ENCODE data around the gene PPP3CA.
"Not testable (repeated sequence)": the region's sequence is repeated elsewhere in the genome, so short reads cannot be mapped to it uniquely, and the experiment has no call there.

The PPP3CA gene

GRCh38 chr4:101244349-101244748 lies 103.0 kb downstream of the PPP3CA start:
- DNase-seq, result no peak

- DNase-seq, result no peak
Observed at GRCh38 chr4:101242441-101242840, 104.9 kb downstream of the PPP3CA start.

- no peak for DNase-seq
Observed at GRCh38 chr4:101240099-101240498, 107.2 kb downstream of the PPP3CA start.

- no peak for DNase-seq
Observed at GRCh38 chr4:101239665-101240064, 107.7 kb downstream of the PPP3CA start.

- DNase-seq, result no peak
Observed at GRCh38 chr4:101238706-101239105, 108.6 kb downstream of the PPP3CA start.

GRCh38 chr4:101237773-101238172 lies 109.6 kb downstream of the PPP3CA start:
- no peak for DNase-seq

GRCh38 chr4:101236097-101236496 lies 111.2 kb downstream of the PPP3CA start:
- no peak for DNase-seq

- DNase-seq, result not testable (repeated sequence)
Observed at GRCh38 chr4:101234141-101234540, 113.2 kb downstream of the PPP3CA start.

GRCh38 chr4:101232074-101232776 lies 115.1 kb downstream of the PPP3CA start:
- peak; percentile 16 for DNase-seq

- no peak for DNase-seq
Observed at GRCh38 chr4:101230801-101231426, 116.4 kb downstream of the PPP3CA start.

- no peak for DNase-seq
Observed at GRCh38 chr4:101229116-101229515, 118.2 kb downstream of the PPP3CA start.

GRCh38 chr4:101227715-101228114 lies 119.6 kb downstream of the PPP3CA start:
- no peak for DNase-seq

- DNase-seq, result no peak
Observed at GRCh38 chr4:101224358-101225218, 122.7 kb downstream of the PPP3CA start.

- no peak for DNase-seq
Observed at GRCh38 chr4:101222156-101222845, 125.0 kb downstream of the PPP3CA start.

GRCh38 chr4:101221294-101221693 lies 126.0 kb downstream of the PPP3CA start:
- no peak for DNase-seq

GRCh38 chr4:101218894-101219293 lies 128.4 kb downstream of the PPP3CA start:
- no peak for DNase-seq

GRCh38 chr4:101218346-101218745 lies 129.0 kb downstream of the PPP3CA start:
- DNase-seq, result no peak

GRCh38 chr4:101217353-101218031 lies 129.8 kb downstream of the PPP3CA start:
- DNase-seq, result no peak

GRCh38 chr4:101211146-101211553 lies 136.2 kb downstream of the PPP3CA start:
- no peak for DNase-seq

- no peak for DNase-seq
Observed at GRCh38 chr4:101210331-101210730, 137.0 kb downstream of the PPP3CA start.

- DNase-seq, result no peak
Observed at GRCh38 chr4:101208171-101208570, 139.2 kb downstream of the PPP3CA start.

- peak; percentile 12 for DNase-seq
Observed at GRCh38 chr4:101205916-101206315, 141.4 kb downstream of the PPP3CA start.
